Aorta (tissue), 5 donors: Measurements from ENCODE around the gene BASP1. TPM values are rescaled to one million over a fixed set of nuclear protein-coding genes. Genes with fewer than 3 reads are reported as not detected.

ENCODE experiments used
- ATAC-seq: fragments of 200-7000 bp; cut with Tn5 transposase; one replicate; pipeline ENCODE4 v1.9.1; 2022; ENCODE audit warnings: moderate library complexity; ENCODE audit not compliant: low FRiP score
- DNase-seq, 2 donors: peaks; one replicate each; pipeline ENCODE4 v3.0.0-alpha.2; 2020
- H3K27ac ChIP-seq, 2 donors: one replicate each; pipeline ENCODE4 v1.5.1; 2013; ENCODE audit warnings: low read length in 2 of 2, mild to moderate bottlenecking in 2 of 2, moderate library complexity in 2 of 2, control low read depth in 1 of 2, inconsistent platforms in 1 of 2, low read depth in 1 of 2
- H3K27me3 ChIP-seq, 2 donors: one replicate each; pipeline ENCODE4 v1.6.1; 2013; ENCODE audit warnings: control low read depth in 1 of 2, low read length in 1 of 2, mild to moderate bottlenecking in 1 of 2, moderate library complexity in 1 of 2; ENCODE audit not compliant: insufficient read depth in 2 of 2, control insufficient read depth in 1 of 2
- H3K36me3 ChIP-seq, 2 donors: one replicate each; pipeline ENCODE4 v1.6.1; 2013; ENCODE audit warnings: control low read depth in 1 of 2, low read length in 1 of 2, mild to moderate bottlenecking in 1 of 2; ENCODE audit not compliant: insufficient read depth in 2 of 2, control insufficient read depth in 1 of 2
- H3K4me1 ChIP-seq, 2 donors: one replicate each; pipeline ENCODE4 v1.6.1; 2013; ENCODE audit warnings: low read length in 2 of 2, control low read depth in 1 of 2, mild to moderate bottlenecking in 1 of 2, moderate library complexity in 1 of 2; ENCODE audit not compliant: insufficient read depth in 2 of 2, control insufficient read depth in 1 of 2
- H3K4me3 ChIP-seq, 2 donors: one replicate each; pipeline ENCODE4 v1.5.1; 2013; ENCODE audit warnings: low read length in 2 of 2, control low read depth in 1 of 2, mild to moderate bottlenecking in 1 of 2
- H3K9me3 ChIP-seq: one replicate; pipeline ENCODE4 v1.6.1; 2013; ENCODE audit warnings: mild to moderate bottlenecking, low read length; ENCODE audit not compliant: control insufficient read depth
- WGBS, 2 donors: extraction: QIAGEN DNeasy Blood & Tissue Kit; methylation state at CpG; one replicate each; pipeline ENCODE4 v1.1.7; 2013; 5-methylcytosine and 5-hydroxymethylcytosine counted together
- intact Hi-C, 2 donors: fragments of 100-400 bp; cut with DNase I; formaldehyde crosslinking; loops; one replicate each; pipeline versions ENCODE4 v1.14.2 to v1.15.0; 2022
- polyA plus RNA-seq, 2 donors: library from polyadenylated mRNA; stranded (reverse); fragments of 200-250 nt; gene quantifications; one replicate each; pipeline ENCODE4 v1.2.3, GENCODE V29; 2013
- total RNA-seq, 2 donors: library from RNA; stranded (reverse); fragmentation: NEBNext Ultra II Directional; extraction: Animal tissue kit (Norgen Biotek cat#: 25700); gene quantifications; one replicate each; pipeline ENCODE4 v1.2.1, GENCODE V29; 2021
- donor health status: healthy with polysubstance abuse.
- donor health status: Bipolar disorder and iron deficiency.
- donor health status: DM: no; HTN: no; CAD: no.
- donor health status: DM: no; HTN: no; CAD: no.
- donor health status: DM: yes; HTN: yes; CAD: no.

BASP1 gene
- total and polyA plus RNA-seq, 4 donors = 30.1 to 53.0 (median 48.6) TPM

DNA sequence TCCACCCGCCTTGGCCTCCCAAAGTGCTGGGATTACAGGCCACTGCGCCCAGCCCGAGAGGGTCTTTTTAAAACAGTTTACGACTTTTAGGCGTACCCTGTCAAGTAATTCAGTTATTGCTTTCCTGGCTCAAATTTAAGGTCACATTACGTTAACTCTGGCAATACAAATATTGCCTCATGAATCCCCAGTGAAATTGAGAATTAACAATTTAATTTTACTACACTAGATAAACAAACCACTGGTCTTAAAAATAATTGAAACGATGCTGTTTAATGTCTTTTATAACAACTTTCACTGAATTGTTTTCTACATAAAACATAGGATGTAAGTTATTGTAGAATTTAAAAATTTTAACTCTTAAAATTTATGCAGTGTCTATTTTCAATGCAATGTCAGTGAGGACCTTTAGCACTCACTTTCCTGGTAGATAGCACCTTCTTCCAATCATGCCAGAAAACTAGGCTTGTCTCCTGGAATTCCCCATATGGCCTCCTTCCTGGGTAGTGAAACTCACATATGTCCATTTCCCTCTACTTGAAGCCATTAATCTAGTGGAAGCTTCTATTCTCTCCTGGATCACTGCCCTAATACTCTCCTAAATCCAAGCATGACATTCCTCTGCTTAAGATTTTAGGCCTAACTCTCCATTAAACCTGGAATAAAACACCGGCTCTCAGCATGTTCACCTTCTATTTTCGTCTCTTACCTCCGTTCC is 13.5 kb downstream of the BASP1 start:
- no peaks in the 10 kb centered on the region for H3K36me3 ChIP-seq
- DNase-seq = no peak
- H3K27me3 ChIP-seq = no peaks in the 10 kb centered on the region
- no peak overlapping the region for H3K4me3 ChIP-seq
- ATAC-seq = no peak
- WGBS, 2 donors = 78 to 82% methylated on average over 10 of the region's 10 CpGs
- H3K9me3 ChIP-seq = no peaks in the 10 kb centered on the region
- intact Hi-C loops = no loop called here
- H3K4me1 ChIP-seq = peaks cover 4 to 7% of the 10 kb centered on the region in 2 donors
- H3K27ac ChIP-seq = no peak overlapping the region

DNA sequence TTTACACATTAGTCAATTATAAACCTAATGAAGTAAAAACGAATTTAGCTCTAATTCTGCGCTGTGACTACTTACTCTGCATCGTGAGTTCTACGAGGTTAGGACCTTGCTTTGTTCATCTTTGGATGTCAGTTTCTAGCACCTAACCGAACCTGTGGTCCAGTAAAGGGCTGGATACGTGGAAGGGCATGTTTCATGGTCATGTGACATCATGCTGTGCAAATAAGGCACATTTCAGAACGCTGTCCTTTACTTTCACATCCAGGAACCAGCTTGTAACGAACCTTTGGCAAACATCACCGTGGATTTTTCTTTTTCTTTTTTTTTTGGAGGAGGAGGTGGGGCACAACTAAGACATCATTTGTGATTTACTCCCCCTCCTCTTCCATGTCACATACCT is 15.0 kb downstream of the BASP1 start:
- WGBS, 2 donors = 68 to 70% methylated on average over 9 of the region's 9 CpGs
- DNase-seq (no peak), ATAC-seq (no peak)
- Histone ChIP-seq H3K27ac (no peak overlapping the region), H3K4me3 (no peak overlapping the region), H3K4me1 (peaks cover 4 to 7% of the 10 kb centered on the region in 2 donors), H3K27me3 (no peaks in the 10 kb centered on the region), H3K9me3 (no peaks in the 10 kb centered on the region), H3K36me3 (no peaks in the 10 kb centered on the region)
- intact Hi-C loops = no loop called here

DNA sequence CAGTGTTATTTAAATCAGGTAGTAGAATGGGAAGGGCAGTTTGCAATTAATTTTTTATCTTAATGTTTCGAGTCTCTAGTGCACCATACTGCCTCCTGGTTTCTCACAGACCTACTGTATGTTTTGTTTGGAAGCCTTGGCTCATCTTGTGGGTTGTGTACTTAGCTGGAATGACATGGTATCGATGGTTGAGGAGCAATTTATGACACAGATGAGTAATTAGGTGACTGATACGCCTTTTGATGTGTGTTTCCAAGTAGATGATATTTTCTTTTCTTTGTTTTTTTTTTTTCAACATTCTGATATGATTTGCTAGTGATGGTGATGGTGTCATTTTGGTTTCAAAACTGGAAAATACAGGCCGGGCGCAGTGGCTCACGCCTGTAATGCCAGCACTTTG is 16.1 kb downstream of the BASP1 start:
- H3K9me3 ChIP-seq = no peaks in the 10 kb centered on the region
- no peaks in the 10 kb centered on the region for H3K36me3 ChIP-seq
- intact Hi-C loops = no loop called here
- H3K27ac ChIP-seq = no peak overlapping the region
- DNase-seq (no peak), ATAC-seq (no peak)
- no peaks in the 10 kb centered on the region for H3K27me3 ChIP-seq
- 88 to 91% methylated on average over 6 of the region's 6 CpGs for WGBS, 2 donors
- H3K4me1 ChIP-seq = peaks cover 4 to 9% of the 10 kb centered on the region in 2 donors
- H3K4me3 ChIP-seq = no peak overlapping the region

DNA sequence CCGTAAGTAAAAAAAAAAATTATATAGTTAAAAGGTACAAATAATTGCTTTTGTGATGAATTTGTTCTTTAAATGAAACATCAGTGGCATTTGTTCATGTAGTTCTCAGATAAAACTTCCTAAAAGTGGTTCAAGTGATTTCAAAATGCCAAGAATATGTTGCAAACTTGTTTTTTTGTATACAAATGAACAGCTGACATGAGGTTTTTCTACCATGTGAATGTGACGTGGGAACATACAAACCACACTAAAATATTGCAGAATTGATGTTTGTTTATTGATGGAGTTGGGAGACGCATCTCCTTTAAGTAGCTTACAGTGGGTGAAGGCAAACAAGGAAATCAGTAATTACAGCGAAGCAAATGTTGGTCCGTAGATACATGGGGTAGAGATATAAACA is 16.9 kb downstream of the BASP1 start:
- no peak overlapping the region for H3K4me3 ChIP-seq

DNA sequence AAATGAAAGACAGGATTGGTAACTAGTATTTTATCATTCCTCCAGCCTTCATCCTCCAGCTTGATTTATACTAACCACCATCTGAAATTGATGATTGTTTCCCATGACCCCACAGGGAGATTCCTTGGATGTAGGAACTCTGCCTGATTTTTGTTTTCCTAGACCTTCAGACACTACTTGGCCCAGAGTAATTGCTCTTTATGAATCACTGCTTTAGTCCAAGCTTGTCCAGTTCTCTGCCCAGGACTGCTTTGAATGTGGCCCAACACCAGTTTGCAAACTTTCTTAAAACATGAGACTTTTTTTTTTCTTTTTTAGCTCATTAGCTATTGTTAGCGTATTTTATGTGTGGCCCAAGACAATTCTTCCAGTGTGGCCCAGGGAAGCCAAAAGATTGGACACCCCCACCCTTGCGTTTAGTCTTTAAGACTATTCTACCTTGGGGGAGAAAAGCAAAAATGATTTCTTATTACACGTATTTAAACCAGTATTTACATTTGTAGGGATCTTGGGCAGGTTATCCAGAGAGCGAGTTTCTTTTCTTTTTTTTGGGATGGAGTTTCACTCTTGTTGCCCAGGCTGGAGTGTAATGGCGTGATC is 18.4 kb downstream of the BASP1 start:
- Histone ChIP-seq H3K27me3 (no peaks in the 10 kb centered on the region), H3K9me3 (no peaks in the 10 kb centered on the region), H3K36me3 (no peaks in the 10 kb centered on the region), H3K27ac (no peak overlapping the region), H3K4me1 (peaks cover 0 to 3% of the 10 kb centered on the region in 2 donors), H3K4me3 (no peak overlapping the region)
- DNase-seq = no peak
- intact Hi-C loops = no loop called here
- WGBS, 2 donors = 6 to 15% methylated on average over 5 of the region's 5 CpGs
- peak; percentile 68 for ATAC-seq

More for the DNA sequence above, 16.9 kb downstream of the BASP1 start:
- Histone ChIP-seq H3K27ac (no peak overlapping the region), H3K9me3 (no peaks in the 10 kb centered on the region), H3K36me3 (no peaks in the 10 kb centered on the region), H3K27me3 (no peaks in the 10 kb centered on the region), H3K4me1 (peaks cover under 1 to 5% of the 10 kb centered on the region in 2 donors)
- no peak for DNase-seq
- 93 to 94% methylated on average over 5 of the region's 5 CpGs for WGBS, 2 donors
- intact Hi-C loops = no loop called here
- no peak for ATAC-seq

DNA sequence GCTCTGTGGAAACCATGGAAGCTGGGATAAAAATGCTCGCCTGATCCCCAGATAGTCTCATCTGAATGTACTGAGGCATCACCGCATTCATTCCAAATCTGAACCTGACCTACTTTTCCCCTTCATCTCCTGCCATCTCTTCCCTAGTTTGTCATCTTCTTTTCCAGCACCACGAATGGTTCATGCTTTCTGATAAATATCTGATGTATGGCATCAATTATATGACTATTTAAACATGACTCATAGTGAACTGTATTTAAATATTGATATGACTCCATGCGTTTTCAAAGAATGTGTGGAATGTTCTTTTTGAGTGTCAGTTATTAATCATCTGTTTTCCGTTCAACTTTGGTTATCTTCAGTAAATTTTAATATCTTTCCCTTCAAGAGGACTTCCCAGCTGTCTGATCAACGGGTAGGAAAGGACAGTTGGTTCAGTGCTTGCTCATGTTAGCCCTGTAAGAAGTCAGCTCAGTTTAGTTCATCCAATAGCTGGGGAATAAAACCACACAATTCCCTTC is 21.1 kb downstream of the BASP1 start:
- H3K27me3 ChIP-seq = no peaks in the 10 kb centered on the region
- ATAC-seq (no peak), DNase-seq (no peak)
- H3K4me1 ChIP-seq = peaks cover 1 to 3% of the 10 kb centered on the region in 2 donors
- no peaks in the 10 kb centered on the region for H3K9me3 ChIP-seq
- H3K36me3 ChIP-seq = no peaks in the 10 kb centered on the region
- intact Hi-C loops = no loop called here
- WGBS, 2 donors = 59 to 60% methylated on average over 6 of the region's 6 CpGs
- no peak overlapping the region for H3K27ac ChIP-seq
- H3K4me3 ChIP-seq = no peak overlapping the region

DNA sequence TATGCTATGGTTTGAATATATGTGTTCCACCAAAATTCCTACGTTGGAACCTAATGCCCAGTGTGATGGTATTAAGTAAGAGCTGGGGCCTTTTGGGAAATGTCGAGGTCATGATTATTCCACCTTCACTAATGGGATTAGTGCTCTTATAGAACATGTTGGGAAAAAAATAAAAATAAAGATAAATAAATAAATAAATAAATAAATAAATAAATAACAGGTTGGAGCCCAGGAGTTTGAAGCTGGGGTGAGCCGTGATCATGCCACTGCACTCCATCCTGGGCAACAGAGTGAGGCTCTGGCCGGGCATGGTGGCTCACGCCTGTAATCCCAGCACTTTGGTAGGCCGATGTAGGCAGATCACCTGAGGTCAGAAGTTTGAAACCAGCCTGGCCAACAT is 22.5 kb downstream of the BASP1 start:
- ATAC-seq = no peak
- no peaks in the 10 kb centered on the region for H3K27me3 ChIP-seq
- H3K9me3 ChIP-seq = no peaks in the 10 kb centered on the region
- no peaks in the 10 kb centered on the region for H3K36me3 ChIP-seq
- no peak overlapping the region for H3K4me3 ChIP-seq
- 96 to 97% methylated on average over 6 of the region's 6 CpGs for WGBS, 2 donors
- no peak for DNase-seq
- intact Hi-C loops = no loop called here
- H3K4me1 ChIP-seq = peaks cover 2 to 3% of the 10 kb centered on the region in 2 donors
- no peak overlapping the region for H3K27ac ChIP-seq

DNA sequence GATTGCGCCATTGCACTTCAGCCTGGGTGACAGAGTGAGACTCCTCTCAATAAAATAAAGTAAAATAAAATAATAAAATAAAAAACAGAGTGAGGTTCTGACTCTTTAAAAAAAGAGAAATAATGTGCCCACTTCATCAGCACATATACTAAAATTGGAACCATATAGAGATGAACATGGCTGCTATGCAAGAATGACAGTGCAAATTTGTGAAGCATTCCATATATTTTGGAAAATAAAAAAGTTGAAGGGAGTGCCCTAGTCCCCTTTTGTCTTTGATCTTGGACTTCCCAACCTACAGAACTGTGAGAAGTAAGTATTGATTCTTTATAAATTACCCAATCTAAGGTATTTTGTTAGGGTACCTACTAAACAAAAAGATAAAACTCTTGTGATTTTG is 23.1 kb downstream of the BASP1 start:
- Histone ChIP-seq H3K4me1 (peaks cover 2 to 3% of the 10 kb centered on the region in 2 donors), H3K27me3 (no peaks in the 10 kb centered on the region), H3K9me3 (no peaks in the 10 kb centered on the region), H3K27ac (no peak overlapping the region), H3K4me3 (no peak overlapping the region), H3K36me3 (no peaks in the 10 kb centered on the region)
- WGBS, 2 donors = 100% methylated on average over 1 of the region's 1 CpG
- no peak for DNase-seq
- ATAC-seq = no peak
- intact Hi-C loops = no loop called here

DNA sequence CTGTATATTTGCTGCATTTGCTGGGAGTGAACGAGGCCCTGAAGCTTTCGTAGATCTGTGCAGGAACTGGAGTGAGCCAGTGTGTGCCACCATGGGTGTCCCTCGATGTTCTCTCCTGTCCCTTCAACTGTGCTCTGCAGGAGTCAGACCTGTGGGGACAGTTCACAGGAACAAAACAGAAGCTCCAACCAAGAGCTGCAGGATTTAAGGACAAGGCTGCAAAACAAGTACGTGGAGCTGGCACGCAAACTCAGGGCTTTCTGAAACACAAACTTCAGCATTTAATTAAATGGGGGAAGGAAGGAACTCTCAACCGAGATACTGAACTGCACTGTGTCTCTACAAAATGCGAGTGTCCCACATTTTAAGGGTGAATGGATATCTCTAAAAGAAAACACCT is 24.2 kb downstream of the BASP1 start:
- no peaks in the 10 kb centered on the region for H3K27me3 ChIP-seq
- DNase-seq (no peak), ATAC-seq (no peak)
- H3K4me3 ChIP-seq = no peak overlapping the region
- H3K9me3 ChIP-seq = no peaks in the 10 kb centered on the region
- intact Hi-C loops = no loop called here
- no peak overlapping the region for H3K27ac ChIP-seq
- H3K4me1 ChIP-seq = peaks cover 2 to 3% of the 10 kb centered on the region in 2 donors
- WGBS, 2 donors = 37 to 48% methylated on average over 7 of the region's 7 CpGs
- no peaks in the 10 kb centered on the region for H3K36me3 ChIP-seq
